ENCODE results near the gene CST9. TPM values are rescaled to one million over a fixed set of nuclear protein-coding genes. Genes with fewer than 3 reads are reported as not detected.
"Not testable (repeated sequence)": the region's sequence is repeated elsewhere in the genome, so short reads cannot be mapped to it uniquely, and the experiment has no call there.

Gene CST9
- total RNA-seq, 2 donors from 2014 or later: not detected

DNA sequence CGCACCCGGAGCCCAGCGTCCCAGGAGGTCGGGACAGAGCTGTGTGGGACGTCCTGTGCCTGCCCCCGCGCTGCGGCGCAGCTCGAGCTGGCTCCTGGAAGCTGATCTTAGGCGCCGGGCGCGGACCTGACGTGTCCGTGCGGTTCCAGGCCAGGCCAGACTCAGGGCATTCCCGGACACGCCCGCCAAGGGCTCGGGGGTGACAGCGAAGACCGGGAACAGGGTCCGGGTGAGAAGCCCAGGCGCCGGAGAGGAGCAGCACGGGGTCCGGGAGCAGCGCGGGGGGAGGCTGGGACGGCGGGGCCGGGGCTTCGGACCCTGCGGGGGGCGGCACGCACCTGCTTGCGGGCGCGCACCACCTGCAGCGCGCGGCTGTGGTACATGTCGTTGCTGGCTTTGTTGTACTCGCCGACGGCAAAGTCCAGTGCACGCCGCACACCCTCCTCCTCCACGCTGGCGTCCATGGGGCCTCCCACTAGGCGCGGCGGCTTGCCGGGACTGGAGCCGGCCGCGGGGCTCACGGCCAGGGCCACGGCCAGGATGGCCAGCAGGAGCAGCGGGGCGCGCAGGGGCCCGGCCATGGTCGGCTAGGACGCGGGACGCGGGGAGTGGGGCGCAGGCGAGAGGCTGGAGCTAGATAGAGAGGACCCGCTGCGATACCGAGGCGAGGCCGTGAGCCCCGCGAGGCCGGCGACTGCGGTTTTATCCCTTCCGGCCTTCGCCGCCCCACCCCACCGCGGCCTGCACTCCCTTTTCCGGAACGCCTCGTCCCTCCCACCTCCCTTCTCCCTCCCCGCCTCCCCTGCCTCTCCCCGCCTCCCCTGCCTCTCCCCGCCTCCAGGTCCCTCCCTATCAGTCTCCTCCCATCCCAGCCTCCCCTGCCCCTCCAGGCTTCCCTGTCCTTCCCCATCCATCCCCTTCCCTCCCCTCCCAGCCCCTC, 31.8 kb upstream of the CST9 start, which contains the start of gene CST3:
Gene CST3 (minus strand): TSS at position 674 of the 940 bp plus-strand sequence. CDS start 93 bp downstream, at position 581.
- TF ChIP-seq, protein P1, sequence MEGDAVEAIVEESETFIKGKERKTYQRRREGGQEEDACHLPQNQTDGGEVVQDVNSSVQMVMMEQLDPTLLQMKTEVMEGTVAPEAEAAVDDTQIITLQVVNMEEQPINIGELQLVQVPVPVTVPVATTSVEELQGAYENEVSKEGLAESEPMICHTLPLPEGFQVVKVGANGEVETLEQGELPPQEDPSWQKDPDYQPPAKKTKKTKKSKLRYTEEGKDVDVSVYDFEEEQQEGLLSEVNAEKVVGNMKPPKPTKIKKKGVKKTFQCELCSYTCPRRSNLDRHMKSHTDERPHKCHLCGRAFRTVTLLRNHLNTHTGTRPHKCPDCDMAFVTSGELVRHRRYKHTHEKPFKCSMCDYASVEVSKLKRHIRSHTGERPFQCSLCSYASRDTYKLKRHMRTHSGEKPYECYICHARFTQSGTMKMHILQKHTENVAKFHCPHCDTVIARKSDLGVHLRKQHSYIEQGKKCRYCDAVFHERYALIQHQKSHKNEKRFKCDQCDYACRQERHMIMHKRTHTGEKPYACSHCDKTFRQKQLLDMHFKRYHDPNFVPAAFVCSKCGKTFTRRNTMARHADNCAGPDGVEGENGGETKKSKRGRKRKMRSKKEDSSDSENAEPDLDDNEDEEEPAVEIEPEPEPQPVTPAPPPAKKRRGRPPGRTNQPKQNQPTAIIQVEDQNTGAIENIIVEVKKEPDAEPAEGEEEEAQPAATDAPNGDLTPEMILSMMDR (IDR thresholded peaks at IDR 0.05): peak; percentile 8
- Histone ChIP-seq H3K4me1 (ENCODE audit: control insufficient read depth in 1 of 2, low read depth in 2 of 2) (peaks cover 23 to 29% of the 10 kb centered on the region in 2 donors), H3K36me3 (peaks cover 12% of the 10 kb centered on the region), H3K9me3 (no peaks in the 10 kb centered on the region), H3K27ac (peak within 1 kb of the TSS; percentile 98 to 100), H3K27me3 (replicated peaks; ENCODE audit: insufficient read depth) (no peaks in the 10 kb centered on the region), H3K4me3 (peak within 1 kb of the TSS; percentile 99)
- peak; percentile 64 for ATAC-seq (ENCODE audit: insufficient number of reproducible peaks, low FRiP score, low read depth)
- peak; percentile 74 for DNase-seq (ENCODE audit: low spot score)

DNA sequence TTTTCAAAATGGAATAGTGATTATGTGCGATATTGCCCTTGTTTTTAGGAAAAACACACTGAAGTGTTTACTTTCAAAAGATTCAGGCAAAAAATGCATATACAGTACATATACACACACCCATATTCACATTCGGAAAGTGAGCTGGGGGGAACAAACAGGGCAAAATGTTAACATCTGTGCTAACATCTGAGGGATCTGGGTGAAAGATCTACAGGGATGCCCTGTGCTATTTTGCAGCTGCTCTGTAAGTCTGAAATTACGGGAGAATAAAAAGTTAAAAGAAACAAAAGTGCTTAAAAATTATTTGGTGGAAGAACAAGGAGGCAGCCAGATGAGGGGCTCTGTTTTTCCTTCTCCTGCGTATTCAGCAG, 31.2 kb upstream of the CST9 start:
- peak overlapping the region; percentile 99 for H3K4me3 ChIP-seq
- peak overlapping the region; percentile 98 to 100 for H3K27ac ChIP-seq
- peaks cover 16% of the 10 kb centered on the region for H3K36me3 ChIP-seq
- H3K9me3 ChIP-seq: no peaks in the 10 kb centered on the region
- H3K27me3 ChIP-seq (replicated peaks; ENCODE audit: insufficient read depth): no peaks in the 10 kb centered on the region
- no peak for ATAC-seq (ENCODE audit: insufficient number of reproducible peaks, low FRiP score, low read depth)
- DNase-seq (ENCODE audit: low spot score): no peak
- TF ChIP-seq, protein P1 (IDR thresholded peaks at IDR 0.05): no peak
- H3K4me1 ChIP-seq (ENCODE audit: control insufficient read depth in 1 of 2, low read depth in 2 of 2): peaks cover 19 to 29% of the 10 kb centered on the region in 2 donors

DNA sequence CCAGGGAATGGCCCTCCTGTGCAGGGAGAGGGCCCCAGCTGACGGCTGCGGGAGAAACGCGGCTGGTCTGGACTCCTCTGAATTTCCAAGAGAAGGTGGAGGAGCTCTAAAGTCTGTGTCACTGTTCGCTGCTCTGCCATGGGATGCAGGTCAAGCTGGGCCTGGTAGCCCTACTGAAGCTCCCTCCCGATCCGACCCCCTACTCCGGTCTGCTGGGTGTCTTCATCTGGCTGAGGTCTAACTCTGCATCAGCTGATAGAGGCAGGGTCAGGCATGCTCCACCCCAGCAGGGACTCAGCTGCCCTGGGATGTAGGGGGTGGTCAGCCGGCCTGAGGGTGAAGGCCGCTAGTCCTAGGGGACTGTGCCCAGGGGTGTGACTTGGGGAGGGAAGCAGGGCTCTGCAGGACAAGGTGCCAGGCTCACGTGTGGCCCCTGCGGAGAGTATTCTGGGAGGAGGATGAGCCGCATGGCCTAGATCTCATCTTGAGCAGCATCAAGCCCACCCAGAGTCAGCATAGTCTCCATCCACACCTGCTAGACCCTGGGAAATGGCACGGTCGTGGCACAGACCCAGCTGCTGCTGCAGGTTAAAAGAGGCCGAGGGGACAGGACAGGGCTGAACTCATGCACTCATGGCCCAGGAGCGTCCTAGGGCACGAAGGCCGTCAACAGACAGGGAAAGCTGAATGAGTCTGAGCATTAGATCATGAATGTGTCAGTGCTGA, 30.6 kb upstream of the CST9 start:
- DNase-seq (ENCODE audit: low spot score): no peak
- H3K4me1 ChIP-seq (ENCODE audit: control insufficient read depth in 1 of 2, low read depth in 2 of 2): peaks cover 19 to 29% of the 10 kb centered on the region in 2 donors
- no peaks in the 10 kb centered on the region for H3K9me3 ChIP-seq
- peaks cover 16% of the 10 kb centered on the region for H3K36me3 ChIP-seq
- H3K27ac ChIP-seq: peak overlapping the region; percentile 47 to 100
- TF ChIP-seq, protein P1 (IDR thresholded peaks at IDR 0.05): no peak
- no peaks in the 10 kb centered on the region for H3K27me3 ChIP-seq (replicated peaks; ENCODE audit: insufficient read depth)
- H3K4me3 ChIP-seq: peak overlapping the region; percentile 99
- ATAC-seq (ENCODE audit: insufficient number of reproducible peaks, low FRiP score, low read depth): no peak

DNA sequence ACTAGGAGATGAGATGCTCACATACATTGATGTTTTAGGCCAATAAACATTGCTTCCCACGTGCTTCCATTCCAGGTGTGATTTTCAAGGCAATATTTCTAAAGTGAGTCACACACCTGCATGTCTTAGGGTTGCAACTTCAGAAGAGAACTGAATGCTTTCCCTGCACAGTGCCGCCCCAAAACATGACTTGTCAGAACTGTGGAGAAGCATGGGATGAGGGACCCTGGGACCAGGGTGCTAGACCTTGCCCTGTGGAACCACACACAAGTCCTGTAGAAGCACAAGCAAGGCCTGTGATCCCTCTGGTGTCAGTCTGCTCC, 30.0 kb upstream of the CST9 start:
- Histone ChIP-seq H3K4me1 (ENCODE audit: control insufficient read depth in 1 of 2, low read depth in 2 of 2) (peaks cover 19 to 29% of the 10 kb centered on the region in 2 donors), H3K4me3 (peak overlapping the region; percentile 99), H3K27ac (peak overlapping the region; percentile 47 to 100), H3K36me3 (peaks cover 16% of the 10 kb centered on the region)
- H3K27me3 ChIP-seq (replicated peaks; ENCODE audit: insufficient read depth); DNase-seq (ENCODE audit: low spot score); H3K9me3 ChIP-seq; ATAC-seq (ENCODE audit: insufficient number of reproducible peaks, low FRiP score, low read depth): not testable (repeated sequence)

DNA sequence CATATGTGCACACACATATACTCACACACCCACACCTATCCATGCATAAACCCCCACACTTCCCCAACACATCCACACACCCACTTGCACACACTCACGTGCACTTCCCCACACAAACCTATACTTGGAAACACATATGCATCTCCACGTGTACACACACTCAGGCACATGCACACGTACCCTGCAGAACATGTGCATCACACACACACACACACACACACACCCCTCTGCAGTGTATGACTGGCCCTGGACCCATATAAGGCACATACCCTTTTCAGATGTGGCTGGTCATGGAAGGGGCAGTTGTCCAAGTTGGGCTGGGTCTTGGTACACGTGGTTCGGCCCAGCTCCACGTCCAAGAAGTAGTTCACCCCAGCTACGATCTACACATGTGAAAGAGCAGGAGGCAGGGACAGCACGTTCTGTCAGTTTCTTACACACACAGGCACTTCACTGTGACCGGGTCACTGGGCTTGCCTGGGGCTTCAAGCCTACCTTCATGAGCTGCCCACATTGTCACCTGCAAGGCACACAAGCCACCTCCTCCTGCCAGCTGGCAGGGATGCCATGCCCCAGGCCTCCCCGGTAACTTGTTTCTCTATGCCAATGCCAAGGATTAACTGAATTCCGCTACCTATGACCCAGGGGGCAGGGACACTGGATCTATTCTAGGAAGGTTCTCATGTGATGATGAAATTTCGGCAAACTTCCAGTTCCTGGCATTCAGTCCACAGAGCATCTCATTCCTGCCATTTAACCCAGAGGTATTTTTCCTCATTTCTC, 29.5 kb upstream of the CST9 start:
- peaks cover 19 to 29% of the 10 kb centered on the region in 2 donors for H3K4me1 ChIP-seq (ENCODE audit: control insufficient read depth in 1 of 2, low read depth in 2 of 2)
- H3K27me3 ChIP-seq (replicated peaks; ENCODE audit: insufficient read depth): no peaks in the 10 kb centered on the region
- H3K4me3 ChIP-seq: peak overlapping the region; percentile 99
- H3K9me3 ChIP-seq: no peaks in the 10 kb centered on the region
- H3K27ac ChIP-seq: peak overlapping the region in 1 of 2 donors; percentile 47
- TF ChIP-seq, protein P1 (IDR thresholded peaks at IDR 0.05): no peak
- DNase-seq (ENCODE audit: low spot score) (no peak), ATAC-seq (ENCODE audit: insufficient number of reproducible peaks, low FRiP score, low read depth) (no peak)
- peaks cover 16% of the 10 kb centered on the region for H3K36me3 ChIP-seq
